Inflammatory macrophage (primary cell): ENCODE results near the gene GTSE1.

Experiments
- DNase-seq, 2 donors: peaks; one replicate each; pipeline ENCODE4 v3.0.0-alpha.2; 2020 to 2022

Gene GTSE1

DNA sequence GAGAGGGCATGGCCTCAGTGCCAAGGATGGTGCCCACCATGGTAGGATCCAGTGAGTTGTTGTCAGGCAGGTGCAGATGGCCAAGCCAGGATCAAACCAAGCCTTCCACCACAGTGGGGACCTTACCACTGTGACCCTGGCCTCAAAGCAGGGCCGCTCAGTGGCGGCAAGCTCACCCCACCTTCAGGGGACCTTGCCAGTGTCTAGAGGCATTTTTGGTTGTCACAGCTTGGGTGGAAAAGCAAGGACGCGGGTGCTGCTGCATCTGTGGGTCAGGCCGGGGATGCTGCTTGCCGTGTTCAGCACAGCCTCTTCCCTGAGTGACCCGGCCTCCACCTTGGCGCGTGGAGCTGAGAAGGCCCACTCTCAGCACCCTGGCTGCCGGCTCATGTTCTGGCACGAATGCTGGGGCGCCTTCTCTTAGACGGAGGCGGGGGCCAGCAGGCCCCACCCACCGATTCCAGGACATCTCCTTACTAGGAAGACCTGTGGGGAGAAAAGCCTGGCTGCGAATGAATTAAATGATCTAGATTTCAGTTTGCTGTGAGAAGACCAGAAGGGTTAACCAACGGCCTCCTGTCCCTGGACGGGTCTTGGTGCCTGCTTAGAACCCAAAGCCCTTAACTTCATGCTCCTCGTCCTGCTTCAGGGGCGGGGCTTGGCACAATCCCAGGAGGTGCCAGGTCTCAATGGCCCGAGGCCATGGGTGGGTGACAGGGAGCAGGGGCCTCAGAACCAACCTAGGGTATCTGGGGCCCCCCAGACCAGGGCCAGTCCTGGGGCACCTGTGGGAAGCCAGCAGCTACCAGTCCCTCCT, 57.7 kb downstream of the GTSE1 start:
- no peak for DNase-seq

DNA sequence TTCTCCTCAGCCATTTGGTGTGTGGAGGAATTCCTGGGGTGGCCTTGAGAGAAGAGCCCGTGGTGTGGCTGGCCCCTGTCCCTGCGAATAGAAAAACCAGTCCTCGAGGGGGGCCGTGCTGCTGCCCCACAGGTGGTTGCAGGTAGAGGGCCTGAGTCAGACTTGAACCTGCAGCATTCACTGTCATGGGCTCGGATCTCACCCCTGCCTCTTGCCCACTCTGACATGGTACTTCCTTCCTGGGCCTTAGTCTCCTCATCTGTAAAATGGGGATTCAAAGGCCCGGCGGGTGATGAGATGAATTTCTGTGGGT, 58.3 kb downstream of the GTSE1 start:
- no peak for DNase-seq

DNA sequence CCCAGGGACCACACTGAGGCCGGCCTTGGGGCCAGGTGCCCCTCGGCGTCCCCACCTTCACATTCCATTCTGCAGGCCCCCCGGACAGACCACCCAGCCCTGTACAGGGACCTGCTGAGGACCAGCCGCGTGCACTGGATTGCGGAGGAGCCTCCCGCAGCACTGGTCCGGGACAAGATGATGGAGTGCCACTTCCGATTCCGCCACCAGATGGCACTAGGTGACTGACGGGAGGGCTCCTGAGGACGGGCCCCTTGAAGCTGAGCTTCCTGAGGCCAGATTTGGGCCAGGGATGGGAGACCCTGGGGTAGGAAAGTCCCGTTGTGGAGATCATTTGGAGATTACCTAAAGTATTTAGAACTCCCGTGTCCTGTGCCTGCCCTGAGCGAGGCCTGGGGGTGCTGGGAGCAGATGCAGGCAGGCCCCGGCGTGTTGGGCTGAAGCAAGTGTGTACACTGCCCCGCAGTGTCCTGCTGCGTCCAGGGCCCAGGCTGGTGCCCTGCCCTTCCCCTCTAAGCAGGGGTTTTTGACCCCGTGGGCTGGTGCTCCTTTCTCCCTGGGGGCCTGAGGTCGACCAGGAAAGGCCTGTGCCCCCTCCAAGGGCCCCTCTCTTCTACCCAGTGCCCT, 58.8 kb downstream of the GTSE1 start:
- DNase-seq: peak; percentile 60 to 63

- no peak for DNase-seq
These were observed 59.4 kb downstream of the GTSE1 start for GRCh38 chr22:46355996-46356471.

- no peak for DNase-seq
These were observed 60.1 kb downstream of the GTSE1 start for GRCh38 chr22:46356496-46357480.

- DNase-seq: no peak
These were observed 61.2 kb downstream of the GTSE1 start for GRCh38 chr22:46357711-46358520.

DNA sequence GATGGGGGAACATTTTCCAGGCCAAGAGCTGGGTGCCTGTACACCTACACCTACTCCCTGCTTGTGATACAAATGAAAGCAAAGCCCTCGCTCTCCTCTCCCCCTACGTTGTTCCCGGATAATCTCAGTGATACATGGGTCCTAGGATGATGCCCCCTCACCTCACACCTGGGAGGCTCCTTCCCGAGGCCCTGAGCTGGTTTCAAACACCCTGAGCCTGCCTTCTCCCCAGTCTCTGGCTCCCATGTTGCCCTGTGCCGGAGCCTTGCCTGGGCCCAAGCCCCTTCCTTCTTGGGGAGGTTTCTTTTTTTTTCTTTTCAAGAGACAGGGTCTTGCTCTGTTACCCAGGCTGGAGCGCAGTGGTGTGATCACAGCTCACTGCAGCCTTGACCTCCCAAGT, 62.1 kb downstream of the GTSE1 start:
- no peak for DNase-seq

- no peak for DNase-seq
These were observed 62.7 kb downstream of the GTSE1 start for GRCh38 chr22:46359362-46359761.

DNA sequence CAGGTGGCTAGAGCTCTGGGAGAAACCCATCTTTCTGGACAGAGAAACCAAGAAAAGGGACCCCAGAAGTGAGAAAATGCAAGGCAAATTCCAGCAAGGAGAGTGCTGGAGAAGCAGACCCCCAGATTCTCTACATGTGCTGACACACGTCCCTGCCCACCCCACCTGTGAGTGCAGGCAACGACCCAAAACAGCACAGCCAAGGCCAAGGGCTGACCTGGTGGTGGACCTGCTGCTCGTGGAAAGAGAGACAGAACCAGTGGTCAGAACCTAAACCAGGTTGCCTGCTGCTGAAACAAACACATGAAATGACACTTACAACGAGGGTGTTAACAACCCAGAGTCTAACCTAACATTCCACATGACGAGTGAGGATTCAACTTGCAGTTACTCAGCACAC, 63.4 kb downstream of the GTSE1 start:
- DNase-seq: no peak

GRCh38 chr22:46360891-46361290, 64.2 kb downstream of the GTSE1 start:
- DNase-seq: no peak

DNA sequence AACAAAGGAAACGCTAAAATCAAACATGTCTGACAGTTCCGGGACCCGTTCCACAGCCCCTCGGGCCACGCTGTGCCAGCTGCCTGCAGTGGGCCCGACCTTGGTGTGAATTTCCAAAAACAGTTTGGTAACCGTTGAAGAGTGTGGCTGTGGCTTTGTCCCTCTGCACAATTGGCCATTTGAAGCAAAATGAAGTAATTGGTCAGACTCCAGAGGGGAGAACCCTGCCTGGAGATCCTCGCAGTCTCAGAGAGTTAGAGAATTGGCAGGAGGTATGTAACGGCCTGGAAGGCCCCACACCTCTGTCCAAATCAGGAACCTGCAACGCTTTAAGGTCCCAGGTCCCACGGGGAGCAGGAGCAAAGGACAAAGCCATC, 65.1 kb downstream of the GTSE1 start:
- DNase-seq: no peak

DNA sequence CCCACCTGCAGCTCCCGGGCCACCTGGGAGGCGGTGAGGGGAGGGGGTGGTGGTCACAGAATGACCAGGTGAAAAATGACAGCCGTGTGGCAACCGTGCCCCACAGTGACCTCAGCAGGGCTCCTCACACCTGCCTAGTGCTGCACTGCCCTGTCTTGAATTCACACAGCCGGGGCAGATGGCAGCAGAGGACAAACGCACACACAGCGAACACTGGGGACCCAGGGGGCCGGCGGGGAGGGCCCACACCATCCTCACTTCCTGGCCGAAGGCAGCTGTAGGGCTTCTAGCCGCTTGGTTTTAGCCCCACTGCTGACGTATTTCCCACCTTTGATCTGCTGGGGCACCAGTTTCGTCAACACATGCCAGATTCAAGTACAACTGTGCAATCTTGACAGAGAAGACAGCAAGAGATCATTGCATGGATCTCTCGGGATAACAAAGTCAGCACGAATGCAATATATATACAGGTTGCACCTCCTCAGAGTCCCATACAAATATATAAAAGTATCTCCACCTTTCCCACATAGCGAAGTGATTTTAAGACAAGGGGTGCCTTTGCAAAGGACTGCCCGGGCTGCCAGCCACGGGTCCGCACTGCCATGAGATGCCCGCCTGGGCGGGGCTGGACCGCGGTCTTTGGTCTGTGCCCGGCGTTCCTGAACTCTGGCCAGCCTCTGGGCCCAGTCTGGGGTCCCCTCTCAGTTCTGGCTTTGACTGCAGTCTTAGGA, 65.7 kb downstream of the GTSE1 start:
- DNase-seq: no peak

DNA sequence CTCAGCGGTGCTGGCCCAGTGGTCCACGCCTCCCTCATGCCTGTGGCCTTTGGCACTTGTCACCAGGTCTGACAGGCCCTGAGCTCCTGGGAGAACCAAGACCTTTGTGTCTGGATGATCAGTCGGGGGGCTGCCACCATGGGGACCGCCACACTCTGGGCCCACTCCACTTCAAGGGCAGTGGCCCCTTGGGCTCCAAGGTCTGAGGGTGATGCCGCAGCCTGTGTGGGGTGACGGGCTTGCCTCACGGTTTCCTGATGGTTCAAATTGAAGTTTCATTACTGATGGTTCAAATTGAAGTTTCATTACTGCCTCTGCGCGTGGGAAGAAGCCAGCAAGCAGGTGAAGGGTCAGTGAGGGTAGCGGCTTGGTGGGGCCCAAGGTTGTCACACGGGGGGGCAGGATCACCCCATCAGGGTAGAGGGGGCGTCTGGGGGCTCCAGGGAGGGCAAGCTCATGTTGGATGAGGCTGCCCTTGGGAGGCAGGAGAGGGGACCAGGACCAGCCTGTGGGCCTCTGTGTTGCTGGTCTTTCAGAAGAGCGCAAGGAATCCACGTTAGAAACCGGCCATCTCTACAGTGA, 66.4 kb downstream of the GTSE1 start:
- DNase-seq: no peak

DNA sequence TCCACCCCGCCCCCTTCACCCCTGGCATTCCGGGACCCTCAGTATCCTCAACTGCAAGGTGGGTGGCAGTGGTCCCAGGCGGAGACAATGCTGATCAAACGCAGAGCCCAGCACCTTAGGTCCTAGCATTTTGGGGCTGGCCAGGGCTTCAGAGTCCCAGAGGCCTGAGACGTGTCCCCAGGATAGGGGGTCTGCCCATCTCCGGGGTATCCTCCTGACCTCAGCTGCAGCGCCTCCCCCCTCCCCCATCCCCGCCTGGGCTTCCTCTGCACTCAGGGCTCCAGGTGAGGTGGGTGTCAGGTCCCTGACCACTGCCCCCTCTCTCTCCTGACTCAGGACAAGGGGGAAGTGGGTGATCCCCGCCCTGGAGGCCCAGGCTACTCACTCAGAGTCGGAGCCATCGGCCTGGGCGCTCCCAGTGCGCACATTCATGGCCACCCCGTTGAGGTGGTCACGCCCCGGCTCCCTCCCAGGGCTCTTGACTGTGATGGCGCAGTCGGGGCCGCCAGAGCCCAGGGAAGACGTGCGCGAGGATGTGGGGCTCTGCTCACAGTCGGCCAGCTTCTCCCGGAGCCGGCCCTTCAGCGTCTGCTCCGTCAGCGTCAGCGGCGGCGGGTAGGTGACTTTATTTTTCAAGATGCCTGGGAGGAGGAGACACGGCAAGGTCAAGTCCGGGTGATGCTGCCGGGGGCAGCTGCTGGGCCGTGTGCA, 67.1 kb downstream of the GTSE1 start:
- DNase-seq: no peak

DNA sequence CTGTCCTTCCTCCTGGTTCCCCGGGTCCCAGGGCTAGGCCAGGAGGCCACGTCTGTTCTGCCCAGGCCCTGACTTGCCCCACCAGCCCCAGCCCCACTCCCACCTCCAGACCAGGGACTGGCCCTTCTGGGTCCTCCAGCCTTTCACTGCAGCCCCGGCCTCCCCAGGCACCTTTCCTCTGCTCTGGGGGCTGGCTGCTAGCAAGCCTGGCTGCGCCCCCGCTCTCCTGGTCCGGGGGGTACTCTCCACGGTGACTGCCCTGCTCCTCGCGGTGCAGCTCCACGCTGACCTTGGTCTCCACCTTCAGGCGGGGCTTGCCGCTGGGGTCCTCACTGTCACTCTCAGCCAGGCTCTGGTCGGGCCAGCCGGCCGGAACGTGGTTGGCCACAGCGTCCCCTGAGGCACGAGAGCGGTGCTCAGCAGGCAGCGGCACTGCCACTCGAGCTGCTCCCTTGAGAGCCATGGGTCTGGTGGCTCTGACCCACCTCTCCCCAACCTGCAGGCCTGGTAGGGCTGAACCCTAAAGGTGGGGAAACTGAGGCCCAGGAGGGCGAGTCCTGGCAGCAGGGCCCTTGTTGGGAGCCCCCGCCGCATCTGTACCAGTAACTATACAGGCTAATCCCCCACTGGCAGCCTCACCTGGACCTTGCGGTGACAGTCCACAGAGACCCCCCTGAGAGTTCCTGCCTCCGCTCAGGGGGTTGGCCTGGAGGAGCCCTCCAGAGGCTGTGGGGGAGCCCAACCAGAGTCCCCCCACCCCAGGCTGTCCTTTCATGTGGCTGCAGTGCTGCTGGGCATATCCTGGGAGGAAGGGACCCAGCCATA, 67.9 kb downstream of the GTSE1 start:
- DNase-seq: no peak

DNA sequence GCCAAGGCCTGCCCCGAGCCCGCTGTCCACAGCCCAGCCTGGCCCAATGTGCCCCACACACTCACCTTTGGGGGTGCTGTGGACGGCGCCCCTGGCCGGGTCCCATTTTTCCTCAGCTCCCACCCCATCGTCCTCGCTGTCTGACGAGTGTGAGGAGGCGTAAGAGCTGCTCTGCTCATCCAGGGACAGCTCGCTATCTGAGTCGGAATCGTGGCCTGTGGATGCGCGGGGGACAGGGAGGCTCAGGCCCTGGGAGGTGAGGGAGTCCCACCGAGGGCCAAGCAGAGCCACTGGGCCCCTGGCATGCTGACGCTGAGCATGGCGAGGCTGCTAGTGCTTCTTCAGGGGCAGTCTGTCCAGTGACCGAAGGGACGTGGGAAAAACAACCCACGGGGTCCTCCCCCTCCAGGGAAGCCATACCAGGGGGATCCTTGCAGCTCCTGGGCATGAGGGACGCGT, 68.5 kb downstream of the GTSE1 start:
- DNase-seq: no peak

DNA sequence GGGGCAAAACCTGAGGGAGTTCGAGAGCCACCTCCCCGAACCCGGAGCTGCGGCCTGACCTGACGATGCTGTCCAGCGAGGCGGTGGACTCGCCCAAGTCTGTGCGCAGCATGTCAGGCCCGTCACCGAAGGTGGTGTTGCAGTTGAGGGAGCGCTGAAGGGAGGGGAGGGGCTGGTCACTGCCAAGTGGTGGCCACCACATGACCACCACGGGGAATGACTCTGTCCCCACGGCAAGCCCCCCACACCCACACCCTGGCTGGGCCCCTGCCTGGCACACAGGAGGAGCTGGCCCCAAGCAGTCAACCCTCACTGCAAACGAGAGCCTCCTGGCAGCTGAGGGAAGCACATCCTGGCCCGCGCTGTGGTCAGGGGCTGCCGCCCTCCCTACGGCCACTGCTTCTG, 69.7 kb downstream of the GTSE1 start:
- DNase-seq: no peak

GRCh38 chr22:46366801-46367706, 70.4 kb downstream of the GTSE1 start:
- DNase-seq: no peak
